HS-5 (cell line): Measurements from ENCODE around the gene TRERF1.

Experiments
- DNase-seq: peaks from one replicate; pipeline ENCODE4 v3.0.0-alpha.2; 2012; ENCODE audit warnings: low read depth

The TRERF1 gene

GRCh38 chr6:42274898-42275297, 176.8 kb downstream of the TRERF1 start:
- DNase-seq, result no peak

- no peak for DNase-seq
These were observed 179.6 kb downstream of the TRERF1 start for GRCh38 chr6:42271834-42272805.

- no peak for DNase-seq
These were observed 181.7 kb downstream of the TRERF1 start for GRCh38 chr6:42269974-42270510.

GRCh38 chr6:42269553-42269952, 182.2 kb downstream of the TRERF1 start:
- no peak for DNase-seq

GRCh38 chr6:42268835-42269204, 182.9 kb downstream of the TRERF1 start:
- DNase-seq, result no peak

- no peak for DNase-seq
These were observed 183.5 kb downstream of the TRERF1 start for GRCh38 chr6:42268016-42268834.

- DNase-seq, result no peak
These were observed 185.2 kb downstream of the TRERF1 start for GRCh38 chr6:42266538-42266937.

GRCh38 chr6:42264852-42265390, 186.8 kb downstream of the TRERF1 start:
- no peak for DNase-seq

GRCh38 chr6:42264162-42264851, 187.4 kb downstream of the TRERF1 start:
- DNase-seq, result no peak

- DNase-seq, result no peak
These were observed 188.5 kb downstream of the TRERF1 start for GRCh38 chr6:42263165-42263728.

- DNase-seq, result no peak
These were observed 190.8 kb downstream of the TRERF1 start for GRCh38 chr6:42260972-42261371.

GRCh38 chr6:42260396-42260888, 191.3 kb downstream of the TRERF1 start:
- DNase-seq, result no peak

GRCh38 chr6:42259841-42260395, 191.8 kb downstream of the TRERF1 start:
- no peak for DNase-seq

- DNase-seq, result no peak
These were observed 192.4 kb downstream of the TRERF1 start for GRCh38 chr6:42259286-42259685.

- DNase-seq, result no peak
These were observed 194.1 kb downstream of the TRERF1 start for GRCh38 chr6:42257614-42258013.

GRCh38 chr6:42257063-42257462, 194.7 kb downstream of the TRERF1 start:
- DNase-seq, result no peak

GRCh38 chr6:42255050-42255449, 196.7 kb downstream of the TRERF1 start:
- DNase-seq, result no peak

- no peak for DNase-seq
These were observed 197.2 kb downstream of the TRERF1 start for GRCh38 chr6:42254505-42254904.

- DNase-seq, result no peak
These were observed 199.7 kb downstream of the TRERF1 start for GRCh38 chr6:42251911-42252637.

- no peak for DNase-seq
These were observed 200.2 kb downstream of the TRERF1 start for GRCh38 chr6:42251500-42251899.
